NB4 (cell line): Measurements from ENCODE around the gene GMPS.

ENCODE experiments used
- CTCF ChIP-seq: IDR thresholded peaks from one replicate; pipeline ENCODE4 v1.5.1; 2012; ENCODE audit warnings: low read depth, low read length
- MAX ChIP-seq: IDR thresholded peaks from 2 replicates; pipeline ENCODE4 v1.6.1; 2011; ENCODE audit warnings: low read depth, low read length

GRCh38 chr3:155891321-155891720 is 20.9 kb downstream of the GMPS start:
- TF ChIP-seq CTCF: no peak
- no peak for TF ChIP-seq MAX
